OCI-M1 (cell line): ENCODE data around the gene STEAP1.
"Not testable (repeated sequence)": the region's sequence is repeated elsewhere in the genome, so short reads cannot be mapped to it uniquely, and the experiment has no call there.

Experiments
- DNase-seq: peaks from one replicate; lab custom pipeline; 2025; lab: John Stamatoyannopoulos, UW

The STEAP1 gene

GRCh38 chr7:90153943-90154771, at the start of gene STEAP1:
STEAP1 (plus strand) TSS chr7:90154469; CDS start chr7:90159789, 5,320 bp downstream.
- DNase-seq, result peak; percentile 96

GRCh38 chr7:90114972-90115371, 39.3 kb upstream of the STEAP1 start:
- DNase-seq, result peak; percentile 28

DNA sequence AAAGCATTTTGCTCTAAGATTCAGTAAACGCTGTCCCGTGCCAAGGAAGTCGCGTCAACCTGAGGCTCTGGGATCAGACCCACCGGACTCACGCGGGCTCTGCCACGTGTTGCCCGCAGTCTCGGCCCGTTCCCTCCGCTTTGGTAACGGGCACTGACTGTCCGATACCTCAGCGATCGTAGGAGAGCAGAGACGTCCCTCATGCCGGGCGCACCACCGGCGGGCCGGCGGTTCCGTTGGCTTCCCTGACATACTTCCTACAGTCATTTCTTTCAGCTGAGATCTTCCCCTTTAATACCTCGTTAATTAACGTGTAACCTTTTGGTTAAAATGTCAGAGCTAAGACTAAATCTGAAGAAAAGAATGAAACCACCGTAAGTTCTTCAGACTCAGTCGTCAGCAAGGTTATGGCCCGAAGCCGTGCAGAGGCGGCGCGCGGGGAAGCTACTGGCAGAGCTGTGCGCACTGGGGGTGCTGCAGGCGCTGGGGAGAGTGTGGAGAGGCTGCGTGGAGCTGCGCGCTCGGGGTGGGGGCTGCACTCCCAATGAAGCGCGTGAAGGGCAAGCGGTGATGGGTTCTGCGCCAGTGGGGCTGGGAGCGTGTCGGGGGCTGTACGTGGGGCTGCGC, 35.6 kb upstream of the STEAP1 start:
- DNase-seq, result not testable (repeated sequence)

GRCh38 chr7:90119178-90119971, 34.9 kb upstream of the STEAP1 start:
- DNase-seq, result no peak

DNA sequence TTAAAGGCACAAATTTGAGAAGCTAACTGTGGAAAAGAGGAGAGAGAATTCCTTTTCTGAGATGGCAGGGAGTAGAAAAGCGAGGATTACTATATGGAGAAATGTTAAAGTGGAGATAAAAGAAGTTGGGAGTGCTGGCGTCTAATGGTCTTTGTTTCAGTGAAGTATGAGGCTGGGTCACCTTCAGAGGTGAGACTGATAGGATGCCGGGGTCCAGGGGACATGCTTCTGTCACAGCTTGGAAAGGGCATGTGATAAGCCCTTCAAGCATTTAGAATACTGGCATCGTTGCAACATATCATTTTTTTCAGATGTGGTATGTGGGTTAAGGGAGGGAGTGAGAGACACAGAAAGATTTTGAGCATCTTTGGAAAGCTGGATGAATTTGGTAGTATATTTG, 34.1 kb upstream of the STEAP1 start:
- not testable (repeated sequence) for DNase-seq

DNA sequence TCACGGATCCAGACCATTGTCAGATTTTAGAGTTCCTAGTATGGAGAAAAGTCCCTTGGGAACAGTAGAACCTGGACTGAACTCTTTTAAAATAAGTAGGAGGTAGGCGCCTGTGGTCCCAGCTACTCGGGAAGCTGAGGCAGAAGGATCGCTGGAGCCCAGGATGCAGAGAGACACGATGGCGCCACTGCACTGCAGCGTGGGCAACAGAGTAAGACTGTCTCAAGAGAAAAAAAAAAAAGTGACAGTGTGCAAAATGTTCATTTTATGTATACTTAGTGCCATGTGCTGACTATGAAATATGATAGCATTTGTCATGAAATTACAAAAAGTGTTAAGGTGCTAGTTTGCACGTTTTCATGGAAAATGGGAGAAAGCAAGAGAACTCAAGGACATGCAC, 22.5 kb upstream of the STEAP1 start:
- DNase-seq, result not testable (repeated sequence)

GRCh38 chr7:90147079-90147960, 6.9 kb upstream of the STEAP1 start:
- not testable (repeated sequence) for DNase-seq

DNA sequence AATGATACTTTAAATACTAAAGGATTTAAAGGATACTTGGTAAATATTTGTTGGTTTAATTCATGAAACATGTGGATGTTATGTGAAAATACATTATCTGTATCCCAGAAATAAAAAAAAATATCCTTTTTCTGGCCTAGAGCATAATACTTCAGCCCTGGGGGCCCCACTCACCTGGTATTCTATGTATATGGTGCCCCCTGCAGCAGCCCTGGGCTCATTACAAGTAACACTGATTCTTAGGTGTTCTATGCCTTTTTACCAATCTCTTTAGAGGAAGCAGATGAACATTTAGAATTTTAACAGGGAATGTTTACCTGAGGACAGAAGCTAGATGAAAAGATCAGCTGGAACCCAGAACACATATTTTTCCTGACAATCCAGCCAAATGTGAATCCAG, 4.8 kb upstream of the STEAP1 start:
- peak; percentile 62 for DNase-seq

- DNase-seq, result peak; percentile 19
These were observed 2.4 kb upstream of the STEAP1 start for GRCh38 chr7:90151884-90152283.

GRCh38 chr7:90152642-90153253, 1.5 kb upstream of the STEAP1 start:
- DNase-seq, result peak; percentile 83

DNA sequence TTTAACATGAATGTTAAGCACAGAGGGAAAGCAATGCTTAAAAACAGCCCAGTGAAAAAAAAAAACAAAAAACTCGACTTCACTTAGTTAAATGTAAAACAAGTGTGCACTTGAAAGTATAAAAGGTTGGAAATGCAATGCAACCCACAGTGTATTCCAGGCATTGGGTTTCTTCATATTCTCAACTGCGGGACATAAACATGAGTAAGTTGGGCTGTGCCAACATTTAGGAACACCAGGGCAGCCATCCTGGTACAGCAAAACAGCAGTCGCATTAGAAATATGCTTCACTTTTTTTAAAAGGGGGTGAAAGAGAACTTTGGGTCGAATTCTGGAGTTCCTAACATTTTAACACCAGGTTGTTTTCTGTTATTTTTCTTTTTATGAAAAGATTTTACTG, 937 bp downstream of the STEAP1 start:
- no peak for DNase-seq

- DNase-seq, result not testable (repeated sequence)
These were observed 3.1 kb downstream of the STEAP1 start for GRCh38 chr7:90157331-90157730.

DNA sequence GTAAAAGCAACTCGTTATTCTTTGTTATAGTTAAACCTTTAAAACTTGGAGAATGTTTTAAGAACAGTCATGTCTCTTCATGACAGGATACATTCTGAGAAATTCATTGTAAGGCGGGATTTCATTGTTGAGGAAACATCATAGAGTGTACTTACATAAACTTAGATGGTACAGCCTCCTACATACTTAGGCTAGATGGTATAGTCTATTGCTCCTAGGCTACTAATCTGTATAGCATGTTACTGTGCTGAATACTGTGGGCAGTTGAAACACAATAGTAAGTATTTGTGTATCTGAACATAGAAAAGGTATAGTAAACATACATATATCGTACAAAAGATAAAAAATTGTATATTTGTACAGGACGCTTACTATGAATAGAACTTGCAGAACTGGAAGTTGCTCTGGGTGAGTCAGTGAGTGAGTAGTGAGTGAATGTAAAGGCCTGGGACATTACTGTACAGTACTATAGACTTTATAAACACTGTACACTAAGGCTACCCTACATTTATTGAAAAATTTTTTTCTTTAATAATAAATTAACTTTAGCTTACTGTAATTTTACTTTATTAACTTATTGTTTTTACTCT, 3.6 kb downstream of the STEAP1 start:
- DNase-seq, result not testable (repeated sequence)

DNA sequence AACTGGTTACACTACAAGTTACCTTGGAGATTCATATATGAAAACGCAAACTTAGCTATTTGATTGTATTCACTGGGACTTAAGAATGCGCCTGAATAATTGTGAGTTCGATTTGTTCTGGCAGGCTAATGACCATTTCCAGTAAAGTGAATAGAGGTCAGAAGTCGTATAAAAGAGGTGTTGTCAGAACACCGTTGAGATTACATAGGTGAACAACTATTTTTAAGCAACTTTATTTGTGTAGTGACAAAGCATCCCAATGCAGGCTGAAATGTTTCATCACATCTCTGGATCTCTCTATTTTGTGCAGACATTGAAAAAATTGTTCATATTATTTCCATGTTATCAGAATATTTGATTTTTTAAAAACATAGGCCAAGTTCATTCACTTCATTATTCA, 9.3 kb downstream of the STEAP1 start:
- DNase-seq, result no peak

- DNase-seq, result no peak
These were observed 11.5 kb downstream of the STEAP1 start for GRCh38 chr7:90165724-90166123.

GRCh38 chr7:90166153-90166552, 11.9 kb downstream of the STEAP1 start:
- no peak for DNase-seq

DNA sequence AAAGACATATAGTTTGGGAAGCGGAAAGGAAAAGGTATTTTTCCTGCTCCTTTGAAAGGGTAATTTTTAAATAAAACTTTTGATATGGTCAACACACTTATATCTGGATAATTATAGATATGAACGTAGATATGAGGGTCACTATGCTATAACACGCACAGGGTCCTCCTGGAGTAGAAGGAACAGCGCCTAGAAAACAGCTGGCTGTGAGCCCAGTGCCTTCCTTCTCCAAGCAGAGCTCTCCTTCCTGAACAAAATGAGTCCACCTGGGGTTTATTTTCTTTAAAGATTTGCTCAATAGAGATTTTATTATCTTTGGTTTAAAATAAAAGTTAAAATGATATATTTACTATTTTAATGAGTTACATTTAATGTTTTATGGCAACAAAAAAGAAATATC, 13.1 kb downstream of the STEAP1 start:
- DNase-seq, result no peak

GRCh38 chr7:90169891-90170290, 15.6 kb downstream of the STEAP1 start:
- DNase-seq, result no peak

DNA sequence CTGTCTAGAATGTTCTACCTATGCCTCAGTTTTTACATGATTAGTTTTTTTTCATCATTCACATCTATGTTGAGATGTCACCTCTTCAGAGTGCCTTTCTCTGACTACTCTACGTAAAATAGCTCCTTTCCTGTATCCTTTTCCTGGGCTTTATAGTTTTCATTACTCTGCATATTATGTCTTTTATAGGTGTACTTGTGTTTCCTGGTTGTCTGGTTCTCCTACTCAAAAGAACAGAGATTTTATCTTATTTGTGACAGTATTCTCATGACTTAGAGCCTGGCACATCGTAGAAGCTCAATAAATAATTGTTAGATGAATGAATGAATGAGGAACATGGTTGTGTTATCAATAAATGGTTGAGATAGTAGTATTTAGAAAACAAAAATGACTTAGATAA, 17.9 kb downstream of the STEAP1 start:
- DNase-seq, result no peak

- DNase-seq, result no peak
These were observed 18.4 kb downstream of the STEAP1 start for GRCh38 chr7:90172624-90173023.
